ENCODE data around the gene CTF1.

- no peak for TF ChIP-seq CTCF (IDR thresholded peaks at IDR 0.05)
- no peak for TF ChIP-seq POLR2A (IDR thresholded peaks at IDR 0.05)
Measured at GRCh38 chr16:30903596-30903995, 7.2 kb downstream of the CTF1 start.
